ENCODE measurements around the gene SERPINF2.

- TF ChIP-seq CTCF (IDR thresholded peaks at IDR 0.05; ENCODE audit: poor library complexity, severe bottlenecking) = no peak
- no peak for TF ChIP-seq MXI1 (conservative IDR thresholded peaks at IDR 0.05; ENCODE audit: poor library complexity, severe bottlenecking)
- TF ChIP-seq EZH2 (IDR thresholded peaks at IDR 0.05; ENCODE audit: borderline replicate concordance, insufficient read depth, low read length, poor library complexity, severe bottlenecking) = no peak
Measured at GRCh38 chr17:1742371-1743087, at the start of gene SERPINF2.

All from neural cell (in vitro differentiated cells).